ENCODE measurements around the gene HNRNPL. TPM values are rescaled to one million over a fixed set of nuclear protein-coding genes. Genes with fewer than 3 reads are reported as not detected.
"Not testable (repeated sequence)": the region's sequence is repeated elsewhere in the genome, so short reads cannot be mapped to it uniquely, and the experiment has no call there.

Gene HNRNPL
- total and polyA plus RNA-seq, 2 donors from 2014 or later = 168 to 278 TPM

GRCh38 chr19:38815059-38816001, 34.5 kb downstream of the HNRNPL start:
- peaks cover 0 to 6% (median 4%) of the 10 kb centered on the region in 3 donors for H3K4me1 ChIP-seq (ENCODE audit: control insufficient read depth in 2 of 3, insufficient read depth in 2 of 3, low read depth in 1 of 3, low read length in 3 of 3)
- H3K27me3 ChIP-seq (ENCODE audit: control insufficient read depth, insufficient read depth, low read length) = no peaks in the 10 kb centered on the region
- no peaks in the 10 kb centered on the region for H3K9me3 ChIP-seq (ENCODE audit: control insufficient read depth in 2 of 3, insufficient read depth in 1 of 3, low read length in 3 of 3)
- DNase-seq (peak in 1 of 5 donors; percentile 73), FAIRE-seq (no peak)
- H3K36me3 ChIP-seq (ENCODE audit: control insufficient read depth in 2 of 3, insufficient read depth in 3 of 3, low read length in 3 of 3) = peaks cover 0 to 17% (median 15%) of the 10 kb centered on the region in 3 donors
- intact Hi-C loops (cut with DNase I) = no loop called here
- no peak overlapping the region for H3K27ac ChIP-seq (ENCODE audit: low read depth in 2 of 2, low read length in 2 of 2)
- no peak for TF ChIP-seq CTCF (IDR thresholded peaks at IDR 0.05; ENCODE audit: borderline replicate concordance, extremely low read depth, insufficient read depth)
- H3K9ac ChIP-seq (ENCODE audit: low read length in 3 of 3) = no peak overlapping the region
- no peak overlapping the region for H3K4me3 ChIP-seq (ENCODE audit: low read length in 3 of 3)

- H3K27me3 ChIP-seq (ENCODE audit: control insufficient read depth, insufficient read depth, low read length); DNase-seq; intact Hi-C loops (cut with DNase I); H3K4me3 ChIP-seq (ENCODE audit: low read length in 3 of 3); H3K27ac ChIP-seq (ENCODE audit: low read depth in 2 of 2, low read length in 2 of 2); H3K9ac ChIP-seq (ENCODE audit: low read length in 3 of 3); FAIRE-seq; H3K4me1 ChIP-seq (ENCODE audit: control insufficient read depth in 2 of 3, insufficient read depth in 2 of 3, low read depth in 1 of 3, low read length in 3 of 3); H3K9me3 ChIP-seq (ENCODE audit: control insufficient read depth in 2 of 3, insufficient read depth in 1 of 3, low read length in 3 of 3): not testable (repeated sequence)
- H3K36me3 ChIP-seq (ENCODE audit: control insufficient read depth in 2 of 3, insufficient read depth in 3 of 3, low read length in 3 of 3) = peaks cover 0 to 17% (median 15%) of the 10 kb centered on the region in 3 donors
Measured at GRCh38 chr19:38813932-38814331, 35.9 kb downstream of the HNRNPL start.

- intact Hi-C loops (cut with DNase I) = no loop called here
- Histone ChIP-seq H3K9me3 (ENCODE audit: control insufficient read depth in 2 of 3, insufficient read depth in 1 of 3, low read length in 3 of 3) (no peaks in the 10 kb centered on the region), H3K4me3 (ENCODE audit: low read length in 3 of 3) (no peak overlapping the region), H3K9ac (ENCODE audit: low read length in 3 of 3) (no peak overlapping the region), H3K27me3 (ENCODE audit: control insufficient read depth, insufficient read depth, low read length) (no peaks in the 10 kb centered on the region), H3K36me3 (ENCODE audit: control insufficient read depth in 2 of 3, insufficient read depth in 3 of 3, low read length in 3 of 3) (peaks cover 0 to 17% (median 15%) of the 10 kb centered on the region in 3 donors), H3K27ac (ENCODE audit: low read depth in 2 of 2, low read length in 2 of 2) (no peak overlapping the region), H3K4me1 (ENCODE audit: control insufficient read depth in 2 of 3, insufficient read depth in 2 of 3, low read depth in 1 of 3, low read length in 3 of 3) (no peaks in the 10 kb centered on the region)
- TF ChIP-seq CTCF (IDR thresholded peaks at IDR 0.05; ENCODE audit: borderline replicate concordance, extremely low read depth, insufficient read depth) = no peak
- FAIRE-seq = no peak
- no peak for DNase-seq
Measured at GRCh38 chr19:38813323-38813722, 36.5 kb downstream of the HNRNPL start.

GRCh38 chr19:38812841-38813320, 36.9 kb downstream of the HNRNPL start, which contains the start of gene LGALS4:
Gene LGALS4, minus strand, starts transcription at chr19:38812945. Its CDS starts 59 bp downstream, at chr19:38812886.
- peak in 1 of 5 donors; percentile 65 for DNase-seq
- TF ChIP-seq CTCF (IDR thresholded peaks at IDR 0.05; ENCODE audit: borderline replicate concordance, extremely low read depth, insufficient read depth) = no peak
- H3K9me3 ChIP-seq (ENCODE audit: control insufficient read depth in 2 of 3, insufficient read depth in 1 of 3, low read length in 3 of 3) = no peaks in the 10 kb centered on the region
- no peak for FAIRE-seq
- peaks cover 0 to 17% (median 15%) of the 10 kb centered on the region in 3 donors for H3K36me3 ChIP-seq (ENCODE audit: control insufficient read depth in 2 of 3, insufficient read depth in 3 of 3, low read length in 3 of 3)
- H3K9ac ChIP-seq (ENCODE audit: low read length in 3 of 3) = no peak within 1 kb of the TSS
- H3K27ac ChIP-seq (ENCODE audit: low read depth in 2 of 2, low read length in 2 of 2) = no peak within 1 kb of the TSS
- intact Hi-C loops (cut with DNase I) = no loop called here
- no peak within 1 kb of the TSS for H3K4me3 ChIP-seq (ENCODE audit: low read length in 3 of 3)
- no peaks in the 10 kb centered on the region for H3K27me3 ChIP-seq (ENCODE audit: control insufficient read depth, insufficient read depth, low read length)
- no peaks in the 10 kb centered on the region for H3K4me1 ChIP-seq (ENCODE audit: control insufficient read depth in 2 of 3, insufficient read depth in 2 of 3, low read depth in 1 of 3, low read length in 3 of 3)

All from kidney (tissue), 14 donors.